ENCODE results near the gene TRIM27.
A peak's percentile ranks its signal among the peaks of the same experiment; 100 is the strongest.
"Not testable (repeated sequence)": the region's sequence is repeated elsewhere in the genome, so short reads cannot be mapped to it uniquely, and the experiment has no call there.

TRIM27 gene, protein sequence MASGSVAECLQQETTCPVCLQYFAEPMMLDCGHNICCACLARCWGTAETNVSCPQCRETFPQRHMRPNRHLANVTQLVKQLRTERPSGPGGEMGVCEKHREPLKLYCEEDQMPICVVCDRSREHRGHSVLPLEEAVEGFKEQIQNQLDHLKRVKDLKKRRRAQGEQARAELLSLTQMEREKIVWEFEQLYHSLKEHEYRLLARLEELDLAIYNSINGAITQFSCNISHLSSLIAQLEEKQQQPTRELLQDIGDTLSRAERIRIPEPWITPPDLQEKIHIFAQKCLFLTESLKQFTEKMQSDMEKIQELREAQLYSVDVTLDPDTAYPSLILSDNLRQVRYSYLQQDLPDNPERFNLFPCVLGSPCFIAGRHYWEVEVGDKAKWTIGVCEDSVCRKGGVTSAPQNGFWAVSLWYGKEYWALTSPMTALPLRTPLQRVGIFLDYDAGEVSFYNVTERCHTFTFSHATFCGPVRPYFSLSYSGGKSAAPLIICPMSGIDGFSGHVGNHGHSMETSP

DNA sequence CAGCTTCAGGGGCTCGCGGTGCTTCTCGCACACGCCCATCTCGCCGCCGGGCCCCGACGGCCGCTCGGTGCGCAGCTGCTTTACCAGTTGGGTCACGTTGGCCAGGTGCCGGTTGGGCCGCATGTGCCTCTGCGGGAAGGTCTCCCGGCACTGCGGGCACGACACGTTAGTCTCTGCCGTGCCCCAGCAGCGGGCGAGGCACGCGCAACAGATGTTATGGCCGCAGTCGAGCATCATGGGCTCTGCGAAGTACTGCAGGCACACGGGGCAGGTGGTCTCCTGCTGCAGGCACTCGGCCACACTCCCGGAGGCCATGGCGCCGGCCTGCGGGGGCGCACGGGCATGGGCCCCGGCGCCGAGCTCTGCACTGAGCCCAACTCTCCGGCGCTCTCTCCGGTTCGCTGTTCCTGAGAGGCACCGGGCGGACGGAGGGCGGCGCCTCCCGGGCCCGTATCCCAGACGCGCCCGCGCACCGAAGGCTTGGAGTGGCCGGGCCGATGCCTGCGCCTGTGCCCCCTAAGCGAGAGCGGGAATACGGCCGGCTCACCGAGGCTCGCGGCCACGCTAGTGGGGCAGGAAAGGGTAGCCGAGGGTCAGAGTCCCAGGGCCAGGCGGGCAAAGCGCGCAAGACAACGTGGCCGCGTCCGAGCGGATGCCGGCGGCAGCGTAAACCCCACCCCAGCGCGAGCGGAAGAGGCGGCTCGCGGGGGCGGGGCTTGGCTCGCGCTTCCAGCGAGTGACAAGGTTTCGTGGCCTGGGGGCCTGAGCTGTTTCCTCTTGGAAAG lies at the start of gene TRIM27:
Gene TRIM27, minus strand, starts transcription at position 668 of the 785 bp plus-strand sequence. Its CDS starts 353 bp downstream, at position 315.
- DNase-seq (ENCODE audit: insufficient read length, low spot score) (peak; percentile 80), FAIRE-seq (no peak)
- TF ChIP-seq POLR2A (IDR thresholded peaks at IDR 0.05; ENCODE audit: low read depth, low read length) = peak; percentile 92

DNA sequence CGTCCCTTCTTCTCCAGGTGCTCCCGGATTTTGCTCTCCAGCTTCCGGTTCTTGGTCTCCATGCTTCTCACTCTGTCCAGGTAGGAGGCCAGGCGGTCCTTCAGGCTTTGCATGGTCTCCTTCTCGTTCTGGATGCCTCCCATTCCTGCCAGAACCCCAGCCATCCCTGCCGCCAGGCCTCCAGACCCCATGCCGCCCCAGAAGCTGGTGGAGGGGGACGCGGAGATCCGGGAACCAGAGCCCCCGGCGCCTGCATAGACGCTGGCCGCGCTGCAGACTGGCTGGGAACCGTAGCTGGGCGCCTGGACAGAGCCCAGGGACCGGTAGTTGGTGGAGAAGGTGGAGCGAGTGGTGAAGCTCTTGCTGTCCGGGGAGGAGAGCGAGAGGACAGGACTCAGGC lies 46.3 kb upstream of the TRIM27 start:
- FAIRE-seq; DNase-seq (ENCODE audit: insufficient read length, low spot score): not testable (repeated sequence)

DNA sequence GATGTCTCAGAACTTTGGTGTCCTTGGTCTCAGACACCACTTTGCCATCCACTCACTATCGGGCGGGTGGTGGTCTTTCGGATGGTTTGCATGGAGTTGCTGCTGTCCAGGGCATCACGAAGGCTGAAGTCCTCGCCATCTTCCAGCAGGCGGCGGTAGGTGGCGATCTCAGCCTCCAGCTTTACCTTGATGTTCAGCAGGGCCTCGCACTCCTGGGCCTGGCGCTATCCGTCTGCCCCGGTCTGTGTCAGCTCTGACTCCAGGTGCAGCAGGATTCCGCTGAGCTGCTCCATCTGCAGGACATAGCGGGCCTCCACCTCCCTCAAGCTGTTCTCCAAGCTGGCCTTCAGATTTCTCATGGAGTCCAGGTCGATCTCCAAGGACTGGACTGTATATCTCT lies 45.3 kb upstream of the TRIM27 start:
- FAIRE-seq (no peak), DNase-seq (ENCODE audit: insufficient read length, low spot score) (no peak)
- TF ChIP-seq POLR2A (IDR thresholded peaks at IDR 0.05; ENCODE audit: low read depth, low read length) = no peak

DNA sequence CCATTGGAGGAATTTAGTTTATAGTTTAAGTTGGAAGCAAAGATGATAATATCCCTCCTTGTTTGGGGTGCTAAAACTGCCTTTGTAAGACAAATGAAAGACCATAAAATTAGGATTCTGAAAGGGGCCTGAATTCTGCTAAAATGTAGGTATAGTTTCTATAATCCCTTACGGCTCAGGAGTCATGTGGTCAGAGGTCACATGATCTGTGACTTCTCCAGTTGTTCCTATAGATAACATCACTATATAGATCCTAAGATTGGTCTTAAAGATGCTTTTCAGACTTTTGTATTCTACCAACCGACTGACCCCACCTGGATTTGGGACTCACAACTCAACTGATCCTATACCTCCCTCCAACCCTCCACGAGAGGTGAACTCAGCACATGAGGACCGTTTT lies 44.7 kb upstream of the TRIM27 start:
- DNase-seq (ENCODE audit: insufficient read length, low spot score) (no peak), FAIRE-seq (no peak)
- no peak for TF ChIP-seq POLR2A (IDR thresholded peaks at IDR 0.05; ENCODE audit: low read depth, low read length)

DNA sequence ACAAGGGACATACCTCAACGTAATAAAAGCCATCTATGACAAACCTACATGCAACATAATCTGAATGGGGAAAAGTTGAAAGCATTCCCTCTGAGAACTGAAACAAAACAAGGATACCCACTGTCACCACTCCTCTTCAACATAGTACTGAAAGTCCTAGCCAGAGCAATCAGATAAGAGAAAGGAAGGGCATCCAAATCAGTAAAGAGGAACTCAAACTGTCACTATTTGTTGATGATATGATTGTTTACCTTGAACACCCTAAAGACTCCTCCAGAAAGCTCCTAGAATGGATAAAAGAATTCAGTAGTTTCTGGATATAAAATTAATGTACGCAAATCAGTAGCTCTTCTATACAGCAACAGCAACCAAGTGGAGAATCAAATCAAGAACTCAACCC lies 41.9 kb upstream of the TRIM27 start:
- DNase-seq (ENCODE audit: insufficient read length, low spot score) = no peak
- no peak for TF ChIP-seq POLR2A (IDR thresholded peaks at IDR 0.05; ENCODE audit: low read depth, low read length)
- FAIRE-seq = no peak

DNA sequence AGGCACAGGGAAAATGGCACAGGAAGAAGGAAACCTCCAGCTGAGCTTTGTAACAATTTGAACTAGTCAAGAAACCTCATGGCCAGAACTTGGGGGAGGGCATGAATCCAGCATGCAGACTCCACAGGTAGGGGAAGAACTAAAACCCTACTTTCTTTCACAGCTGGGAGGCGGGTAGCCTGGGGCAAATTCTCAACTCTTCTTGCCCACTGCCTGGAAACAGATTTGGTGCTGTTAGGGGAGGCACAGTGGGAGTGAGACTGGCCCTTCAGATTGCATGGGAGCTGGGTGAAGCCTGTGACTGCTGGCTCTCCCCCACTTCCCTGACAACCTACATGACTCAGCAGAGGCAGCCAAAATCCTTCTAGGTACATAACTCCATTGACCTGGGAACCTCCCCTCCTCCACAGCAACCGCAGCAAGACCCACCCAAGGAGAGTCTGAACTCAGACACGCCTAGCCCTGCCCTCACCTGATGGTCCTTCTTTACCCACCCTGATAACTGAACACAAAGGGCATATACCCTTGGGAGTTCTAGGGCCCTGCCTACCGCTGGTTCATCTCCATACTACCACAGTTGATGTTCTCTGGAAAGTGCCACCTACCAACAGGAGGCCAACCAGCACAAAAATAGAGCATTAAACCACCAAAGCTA lies 37.2 kb upstream of the TRIM27 start:
- TF ChIP-seq POLR2A (IDR thresholded peaks at IDR 0.05; ENCODE audit: low read depth, low read length) = no peak
- DNase-seq (ENCODE audit: insufficient read length, low spot score) (no peak), FAIRE-seq (no peak)

DNA sequence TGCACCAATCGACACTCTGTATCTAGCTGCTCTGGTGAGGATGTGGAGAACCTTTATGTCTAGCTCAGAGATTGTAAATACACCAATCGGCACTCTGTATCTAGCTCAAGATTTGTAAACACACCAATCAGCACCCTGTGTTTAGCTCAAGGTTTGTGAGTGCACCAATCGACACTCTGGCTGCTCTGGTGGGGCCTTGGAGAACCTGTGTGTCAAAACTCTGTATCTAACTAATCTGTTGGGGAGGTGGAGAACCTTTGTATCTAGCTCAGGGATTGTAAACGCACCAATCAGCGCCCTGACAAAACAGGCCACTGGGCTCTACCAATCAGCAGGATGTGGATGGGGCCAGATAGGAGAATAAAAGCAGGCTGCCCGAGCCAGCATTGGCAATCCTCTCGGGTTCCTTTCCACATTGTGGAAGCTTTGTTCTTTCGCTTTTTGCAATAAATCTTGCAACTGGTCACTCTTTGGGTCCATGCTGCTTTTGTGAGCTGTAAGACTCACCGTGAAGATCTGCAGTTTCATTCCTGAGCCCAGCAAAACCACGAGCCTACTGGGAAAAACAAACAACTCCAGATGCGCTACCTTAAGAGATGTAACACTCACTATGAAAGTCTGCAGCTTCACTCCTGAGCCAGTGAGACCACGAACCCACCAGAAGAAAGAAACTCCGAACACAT lies 34.9 kb upstream of the TRIM27 start:
- not testable (repeated sequence) for FAIRE-seq; DNase-seq (ENCODE audit: insufficient read length, low spot score)

DNA sequence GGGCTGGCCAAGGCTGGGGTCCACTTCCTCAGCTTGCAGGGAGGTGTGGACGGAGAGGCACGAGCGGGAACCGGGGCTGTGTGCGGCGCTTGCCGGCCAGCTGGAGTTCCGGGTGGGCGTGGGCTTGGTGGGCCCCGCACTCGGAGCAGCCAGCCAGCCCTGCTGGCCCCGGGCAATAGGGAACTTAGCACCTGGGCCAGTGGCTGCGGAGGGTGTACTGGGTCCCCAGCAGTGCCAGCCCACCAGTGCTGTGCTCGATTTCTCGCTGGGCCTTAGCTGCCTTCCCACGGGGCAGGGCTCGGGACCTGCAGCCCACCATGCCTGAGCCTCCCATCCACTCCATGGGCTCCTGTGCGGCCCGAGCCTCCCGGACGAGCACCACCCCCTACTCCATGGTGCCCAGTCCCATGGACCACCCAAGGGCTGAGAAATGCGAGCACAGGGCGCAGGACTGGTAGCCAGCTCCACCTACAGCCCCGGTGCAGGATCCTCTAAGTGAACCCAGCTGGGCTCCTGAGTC lies 34.1 kb upstream of the TRIM27 start:
- not testable (repeated sequence) for FAIRE-seq; DNase-seq (ENCODE audit: insufficient read length, low spot score)

DNA sequence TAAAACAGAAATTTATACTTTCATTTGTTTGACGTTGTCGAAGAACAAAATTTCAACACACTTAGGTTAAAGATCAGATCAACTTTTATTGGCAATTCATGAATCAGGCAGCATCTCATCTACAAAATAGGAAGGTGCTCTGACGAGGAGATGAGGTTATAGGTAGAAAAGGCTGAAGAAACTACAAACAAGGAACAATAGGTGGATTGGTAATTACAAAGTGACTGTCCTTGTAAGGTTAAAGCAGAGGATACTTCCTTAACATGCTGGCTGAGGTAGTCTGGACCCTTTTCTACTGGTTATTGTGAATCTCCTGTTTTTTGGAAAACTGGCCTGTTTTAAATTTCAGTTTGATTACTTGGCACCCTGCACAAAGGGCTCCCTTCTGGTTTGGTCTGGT lies 32.5 kb upstream of the TRIM27 start:
- FAIRE-seq = no peak
- TF ChIP-seq POLR2A (IDR thresholded peaks at IDR 0.05; ENCODE audit: low read depth, low read length) = no peak

DNA sequence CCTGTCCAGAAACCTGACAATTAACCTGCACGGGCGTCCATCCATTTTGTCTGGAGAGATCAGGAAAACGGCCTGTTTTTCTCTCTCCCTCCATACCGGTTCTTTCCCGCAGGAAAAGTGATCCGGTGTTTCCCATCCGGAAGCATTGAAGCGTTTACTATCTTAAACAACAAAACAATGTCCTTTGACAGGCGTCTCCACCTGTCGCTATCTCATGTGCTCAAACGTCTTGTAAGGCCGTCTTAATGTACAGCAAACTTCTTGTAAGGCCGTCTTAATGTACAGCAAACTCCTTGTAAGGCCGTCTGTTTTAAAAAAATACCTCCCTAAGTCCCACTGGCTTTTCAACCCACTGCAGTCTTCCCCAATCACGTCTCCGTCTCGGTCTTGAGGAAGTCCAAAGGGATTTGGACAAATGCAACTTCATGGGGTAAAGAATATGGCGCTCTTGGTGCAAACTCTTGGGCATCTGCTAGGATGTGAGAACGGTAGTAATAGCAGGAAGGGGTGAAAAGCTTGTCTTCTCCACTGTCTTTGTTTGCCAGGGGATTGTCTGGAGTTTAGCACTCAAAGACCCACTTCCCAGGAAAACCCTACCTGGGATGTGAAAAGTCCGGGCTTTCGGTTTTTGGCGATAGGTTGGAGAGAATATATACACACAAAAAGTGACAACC lies 29.9 kb upstream of the TRIM27 start:
- TF ChIP-seq POLR2A (IDR thresholded peaks at IDR 0.05; ENCODE audit: low read depth, low read length) = no peak
- DNase-seq (ENCODE audit: insufficient read length, low spot score) (no peak), FAIRE-seq (no peak)

More for the DNA sequence above, 32.5 kb upstream of the TRIM27 start:
- no peak for DNase-seq (ENCODE audit: insufficient read length, low spot score)

DNA sequence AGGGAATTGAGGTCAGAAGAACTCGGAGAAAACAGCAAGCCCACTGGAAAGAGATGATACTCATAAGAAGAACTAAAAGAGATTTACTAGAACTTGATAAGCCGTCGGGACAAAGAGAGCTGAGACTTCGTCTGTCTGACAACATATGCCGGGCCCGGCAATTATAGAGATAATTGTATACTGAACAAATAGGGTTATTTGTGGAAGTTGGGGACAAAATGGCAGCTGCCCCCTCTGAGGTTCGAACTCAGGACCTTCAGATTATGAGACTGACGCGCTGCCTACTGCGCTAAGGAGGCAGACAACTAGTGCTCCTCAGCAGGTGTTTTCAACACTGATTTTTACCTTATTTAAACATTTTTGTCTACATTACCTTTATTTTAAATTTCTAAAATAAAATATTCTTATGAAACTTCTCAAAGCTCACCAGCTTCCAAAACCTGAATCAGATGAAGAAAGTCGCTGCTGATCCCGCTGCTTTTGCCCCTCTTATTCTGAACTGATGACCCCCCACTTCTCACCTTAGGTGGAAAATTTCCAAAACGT lies 29.3 kb upstream of the TRIM27 start:
- no peak for DNase-seq (ENCODE audit: insufficient read length, low spot score)
- FAIRE-seq = peak; percentile 23

DNA sequence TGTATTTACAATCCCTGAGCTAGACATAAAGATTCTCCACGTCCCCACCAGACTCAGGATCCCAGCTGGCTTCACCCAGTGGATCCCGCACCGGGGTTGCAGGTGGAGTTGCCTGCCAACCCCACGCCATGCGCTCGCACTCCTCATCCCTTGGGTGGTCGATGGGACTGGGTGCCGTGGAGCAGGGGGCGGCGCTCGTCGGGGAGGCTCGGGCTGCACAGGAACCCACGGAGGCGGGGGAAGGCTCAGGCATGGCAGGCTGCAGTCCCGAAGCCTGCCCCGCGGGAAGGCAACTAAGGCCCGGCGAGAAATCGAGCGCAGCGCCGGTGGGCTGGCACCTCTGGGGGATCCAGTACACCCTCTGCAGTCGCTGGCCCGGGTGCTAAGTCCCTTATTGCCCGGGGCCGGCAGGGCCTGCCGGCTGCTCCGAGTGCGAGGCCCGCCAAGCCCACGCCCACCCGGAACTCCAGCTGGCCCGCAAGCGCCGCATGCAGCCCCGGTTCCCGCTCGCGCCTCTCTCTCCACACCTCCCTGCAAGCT lies 25.9 kb upstream of the TRIM27 start:
- not testable (repeated sequence) for FAIRE-seq; DNase-seq (ENCODE audit: insufficient read length, low spot score)

More for the DNA sequence above, 29.3 kb upstream of the TRIM27 start:
- TF ChIP-seq POLR2A (IDR thresholded peaks at IDR 0.05; ENCODE audit: low read depth, low read length) = no peak

Measured in H54 (cell line).